Measurements from ENCODE around the gene TCF7L1.
A peak's percentile ranks its signal among the peaks of the same experiment; 100 is the strongest.
"Not testable (repeated sequence)": the region's sequence is repeated elsewhere in the genome, so short reads cannot be mapped to it uniquely, and the experiment has no call there.

Gene TCF7L1

GRCh38 chr2:85112906-85113625, 20.1 kb upstream of the TCF7L1 start:
- H3K36me3 Mint-ChIP-seq (ENCODE audit: insufficient read depth), result no peaks in the 10 kb centered on the region
- no peak overlapping the region for H3K27ac Mint-ChIP-seq (ENCODE audit: low read depth)
- H3K4me3 Mint-ChIP-seq, result no peak overlapping the region
- ATAC-seq (replicated peaks; ENCODE audit: extremely low read depth, poor library complexity, severe bottlenecking) (no peak), DNase-seq (ENCODE audit: low spot score in 2 of 2) (no peak)
- no peaks in the 10 kb centered on the region for H3K4me1 Mint-ChIP-seq
- no peaks in the 10 kb centered on the region for H3K9me3 Mint-ChIP-seq
- H3K27me3 Mint-ChIP-seq, result peaks cover 53% of the 10 kb centered on the region

- DNase-seq (ENCODE audit: low spot score in 2 of 2) (no peak), ATAC-seq (replicated peaks; ENCODE audit: extremely low read depth, poor library complexity, severe bottlenecking) (no peak)
- Mint-ChIP-seq H3K4me1 (no peaks in the 10 kb centered on the region), H3K27me3 (peaks cover 53% of the 10 kb centered on the region), H3K36me3 (ENCODE audit: insufficient read depth) (no peaks in the 10 kb centered on the region), H3K9me3 (no peaks in the 10 kb centered on the region), H3K4me3 (no peak overlapping the region), H3K27ac (ENCODE audit: low read depth) (no peak overlapping the region)
These were observed 18.4 kb upstream of the TCF7L1 start for GRCh38 chr2:85114586-85115330.

- no peak overlapping the region for H3K27ac Mint-ChIP-seq (ENCODE audit: low read depth)
- H3K4me1 Mint-ChIP-seq, result no peaks in the 10 kb centered on the region
- no peaks in the 10 kb centered on the region for H3K9me3 Mint-ChIP-seq
- no peak for DNase-seq (ENCODE audit: low spot score in 2 of 2)
- no peak for ATAC-seq (replicated peaks; ENCODE audit: extremely low read depth, poor library complexity, severe bottlenecking)
- H3K36me3 Mint-ChIP-seq (ENCODE audit: insufficient read depth), result no peaks in the 10 kb centered on the region
- no peak overlapping the region for H3K4me3 Mint-ChIP-seq
- H3K27me3 Mint-ChIP-seq, result peaks cover 46% of the 10 kb centered on the region
These were observed 17.0 kb upstream of the TCF7L1 start for GRCh38 chr2:85116207-85116606.

DNA sequence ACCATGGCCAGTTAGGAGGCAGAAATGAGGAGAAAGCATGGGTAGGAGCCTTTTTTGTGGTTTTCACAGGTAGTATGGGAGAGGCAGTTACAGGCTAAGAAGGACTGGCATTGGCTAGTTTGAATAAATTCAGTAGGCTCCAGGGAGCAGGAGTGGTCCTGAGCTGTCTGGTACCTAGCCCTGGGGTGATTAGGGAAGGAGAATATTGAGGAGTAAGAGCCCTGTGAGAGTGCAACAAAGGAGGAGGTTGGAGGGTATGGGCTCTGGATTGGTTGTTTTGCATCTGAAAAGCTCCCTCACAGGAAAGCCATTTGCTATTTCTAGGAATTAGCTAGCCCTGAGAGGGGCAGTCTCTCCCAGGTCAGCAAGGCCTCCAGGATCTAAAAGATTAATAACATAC, 13.3 kb upstream of the TCF7L1 start:
- Mint-ChIP-seq H3K9me3 (no peaks in the 10 kb centered on the region), H3K36me3 (ENCODE audit: insufficient read depth) (no peaks in the 10 kb centered on the region), H3K4me3 (no peak overlapping the region), H3K4me1 (no peaks in the 10 kb centered on the region), H3K27ac (ENCODE audit: low read depth) (no peak overlapping the region), H3K27me3 (peaks cover 9% of the 10 kb centered on the region)
- no peak for DNase-seq (ENCODE audit: low spot score in 2 of 2)
- ATAC-seq (replicated peaks; ENCODE audit: extremely low read depth, poor library complexity, severe bottlenecking), result no peak

- H3K4me1 Mint-ChIP-seq, result no peaks in the 10 kb centered on the region
- ATAC-seq (replicated peaks; ENCODE audit: extremely low read depth, poor library complexity, severe bottlenecking) (no peak), DNase-seq (ENCODE audit: low spot score in 2 of 2) (no peak)
- no peak overlapping the region for H3K27ac Mint-ChIP-seq (ENCODE audit: low read depth)
- H3K4me3 Mint-ChIP-seq, result no peak overlapping the region
- no peaks in the 10 kb centered on the region for H3K9me3 Mint-ChIP-seq
- peaks cover 8% of the 10 kb centered on the region for H3K27me3 Mint-ChIP-seq
- no peaks in the 10 kb centered on the region for H3K36me3 Mint-ChIP-seq (ENCODE audit: insufficient read depth)
These were observed 12.8 kb upstream of the TCF7L1 start for GRCh38 chr2:85120363-85120762.

GRCh38 chr2:85126462-85126861, 6.7 kb upstream of the TCF7L1 start:
- H3K36me3 Mint-ChIP-seq (ENCODE audit: insufficient read depth); ATAC-seq (replicated peaks; ENCODE audit: extremely low read depth, poor library complexity, severe bottlenecking); H3K27ac Mint-ChIP-seq (ENCODE audit: low read depth): not testable (repeated sequence)

GRCh38 chr2:85129861-85130260, 3.3 kb upstream of the TCF7L1 start:
- H3K4me1 Mint-ChIP-seq, result no peaks in the 10 kb centered on the region

More at GRCh38 chr2:85126462-85126861, 6.7 kb upstream of the TCF7L1 start:
- H3K4me3 Mint-ChIP-seq; DNase-seq (ENCODE audit: low spot score in 2 of 2); H3K9me3 Mint-ChIP-seq; H3K4me1 Mint-ChIP-seq: not testable (repeated sequence)
- peaks cover 30% of the 10 kb centered on the region for H3K27me3 Mint-ChIP-seq

GRCh38 chr2:85130407-85130806, 2.8 kb upstream of the TCF7L1 start:
- peaks cover 51% of the 10 kb centered on the region for H3K27me3 Mint-ChIP-seq
- no peak overlapping the region for H3K4me3 Mint-ChIP-seq
- H3K4me1 Mint-ChIP-seq, result no peaks in the 10 kb centered on the region
- no peak for ATAC-seq (replicated peaks; ENCODE audit: extremely low read depth, poor library complexity, severe bottlenecking)
- H3K36me3 Mint-ChIP-seq (ENCODE audit: insufficient read depth), result peaks cover 3% of the 10 kb centered on the region
- no peak for DNase-seq (ENCODE audit: low spot score in 2 of 2)
- H3K27ac Mint-ChIP-seq (ENCODE audit: low read depth), result no peak overlapping the region
- H3K9me3 Mint-ChIP-seq, result no peaks in the 10 kb centered on the region

More at GRCh38 chr2:85129861-85130260, 3.3 kb upstream of the TCF7L1 start:
- peaks cover 3% of the 10 kb centered on the region for H3K36me3 Mint-ChIP-seq (ENCODE audit: insufficient read depth)
- H3K27me3 Mint-ChIP-seq, result peaks cover 46% of the 10 kb centered on the region
- no peak for ATAC-seq (replicated peaks; ENCODE audit: extremely low read depth, poor library complexity, severe bottlenecking)
- no peak for DNase-seq (ENCODE audit: low spot score in 2 of 2)
- no peak overlapping the region for H3K27ac Mint-ChIP-seq (ENCODE audit: low read depth)
- no peaks in the 10 kb centered on the region for H3K9me3 Mint-ChIP-seq
- no peak overlapping the region for H3K4me3 Mint-ChIP-seq

DNA sequence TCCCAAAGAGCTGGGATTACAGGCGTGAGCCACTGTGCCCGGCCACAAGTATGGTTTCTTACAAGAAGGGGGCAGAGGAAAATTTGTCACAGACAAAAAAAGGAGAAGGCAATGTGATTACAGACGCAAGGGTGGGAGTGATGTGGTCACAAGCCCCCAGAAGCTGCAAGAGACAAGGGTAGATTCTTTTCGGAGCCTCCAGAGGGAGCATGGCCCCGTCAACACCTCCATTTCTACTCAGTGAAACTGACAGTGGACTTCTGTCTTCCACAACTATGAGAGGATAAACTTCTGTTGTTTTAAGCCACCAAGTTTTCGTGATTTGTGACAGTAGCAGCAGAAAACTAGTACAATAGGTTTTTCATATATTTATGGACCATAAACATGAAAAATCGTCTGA, 2.1 kb upstream of the TCF7L1 start:
- H3K9me3 Mint-ChIP-seq, result no peaks in the 10 kb centered on the region
- ATAC-seq (replicated peaks; ENCODE audit: extremely low read depth, poor library complexity, severe bottlenecking), result no peak
- H3K36me3 Mint-ChIP-seq (ENCODE audit: insufficient read depth), result peaks cover 3% of the 10 kb centered on the region
- H3K27ac Mint-ChIP-seq (ENCODE audit: low read depth), result no peak overlapping the region
- peaks cover 58% of the 10 kb centered on the region for H3K27me3 Mint-ChIP-seq
- no peak overlapping the region for H3K4me3 Mint-ChIP-seq
- H3K4me1 Mint-ChIP-seq, result no peaks in the 10 kb centered on the region
- DNase-seq (ENCODE audit: low spot score in 2 of 2), result no peak

GRCh38 chr2:85132397-85132796, 795 bp upstream of the TCF7L1 start:
- ATAC-seq (replicated peaks; ENCODE audit: extremely low read depth, poor library complexity, severe bottlenecking), result no peak
- H3K4me3 Mint-ChIP-seq, result peak overlapping the region; percentile 76
- no peak overlapping the region for H3K27ac Mint-ChIP-seq (ENCODE audit: low read depth)
- no peak for DNase-seq (ENCODE audit: low spot score in 2 of 2)
- H3K27me3 Mint-ChIP-seq, result peaks cover 66% of the 10 kb centered on the region
- no peaks in the 10 kb centered on the region for H3K9me3 Mint-ChIP-seq
- H3K36me3 Mint-ChIP-seq (ENCODE audit: insufficient read depth), result peaks cover 3% of the 10 kb centered on the region
- no peaks in the 10 kb centered on the region for H3K4me1 Mint-ChIP-seq

- ATAC-seq (replicated peaks; ENCODE audit: extremely low read depth, poor library complexity, severe bottlenecking) (no peak), DNase-seq (ENCODE audit: low spot score in 2 of 2) (peak in 1 of 2 donors; percentile 10)
- Mint-ChIP-seq H3K27ac (ENCODE audit: low read depth) (no peak overlapping the region), H3K27me3 (peaks cover 57% of the 10 kb centered on the region), H3K4me3 (peak overlapping the region; percentile 31), H3K4me1 (no peaks in the 10 kb centered on the region), H3K9me3 (no peaks in the 10 kb centered on the region), H3K36me3 (ENCODE audit: insufficient read depth) (peaks cover 2% of the 10 kb centered on the region)
These were observed 611 bp downstream of the TCF7L1 start for GRCh38 chr2:85133751-85134254.

DNA sequence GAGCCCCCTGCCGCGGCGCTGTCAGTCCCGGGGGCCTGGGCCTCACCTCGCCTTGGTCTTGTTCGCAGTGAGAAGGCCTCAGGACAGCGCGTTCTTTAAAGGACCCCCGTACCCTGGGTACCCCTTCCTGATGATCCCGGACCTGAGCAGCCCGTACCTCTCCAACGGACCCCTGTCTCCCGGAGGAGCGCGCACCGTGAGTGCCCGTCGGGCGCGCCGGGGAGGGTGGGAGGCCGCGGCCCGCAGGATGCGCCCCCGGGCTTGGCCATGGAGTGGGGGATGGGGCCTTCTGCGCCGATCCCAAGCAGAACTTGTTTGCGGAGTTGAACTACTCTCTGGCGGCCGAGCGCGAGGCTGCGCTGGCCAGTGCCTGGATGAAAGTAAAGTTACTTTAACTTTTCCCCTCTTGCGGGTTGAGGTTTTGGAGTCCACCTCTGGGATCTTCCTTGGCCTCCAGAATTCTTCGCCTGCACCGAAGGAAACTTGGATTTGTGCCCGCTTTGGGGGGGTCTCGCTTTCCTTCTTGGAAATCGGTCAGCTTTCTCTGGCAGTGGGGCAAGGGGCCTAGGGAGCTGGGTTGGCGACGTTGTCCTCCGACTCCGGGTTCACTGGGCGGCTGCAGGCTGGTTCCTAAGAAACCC, 1.2 kb downstream of the TCF7L1 start:
- H3K36me3 Mint-ChIP-seq (ENCODE audit: insufficient read depth), result peaks cover 2% of the 10 kb centered on the region
- ATAC-seq (replicated peaks; ENCODE audit: extremely low read depth, poor library complexity, severe bottlenecking) (no peak), DNase-seq (ENCODE audit: low spot score in 2 of 2) (no peak)
- H3K27ac Mint-ChIP-seq (ENCODE audit: low read depth), result no peak overlapping the region
- no peaks in the 10 kb centered on the region for H3K9me3 Mint-ChIP-seq
- H3K4me1 Mint-ChIP-seq, result no peaks in the 10 kb centered on the region
- H3K27me3 Mint-ChIP-seq, result peaks cover 62% of the 10 kb centered on the region
- peak overlapping the region; percentile 31 for H3K4me3 Mint-ChIP-seq

All from central memory CD8-positive, alpha-beta T cell (primary cell).